DND-41 (cell line): Measurements from ENCODE around the gene PHACTR4.
"Not testable (repeated sequence)": the region's sequence is repeated elsewhere in the genome, so short reads cannot be mapped to it uniquely, and the experiment has no call there.

Experiments used
- ATAC-seq: fragments of 200-7000 bp; cut with Tn5 transposase; 3 replicates; pipeline ENCODE4 v1.9.1; 2021; ENCODE audit warnings: low read depth; ENCODE audit not compliant: insufficient read depth
- DNase-seq: peaks from one replicate; pipeline ENCODE4 v3.0.0-alpha.2; 2020
- H2AFZ ChIP-seq: 2 replicates; pipeline ENCODE4 v1.6.0; 2012; ENCODE audit warnings: low read depth, low read length
- H3K27ac ChIP-seq: 2 replicates; pipeline ENCODE4 v1.5.1; 2012; ENCODE audit warnings: low read length, inconsistent platforms
- H3K27me3 ChIP-seq: fragments of 200-600 bp; sonication (generic); 2 replicates; pipeline ENCODE4 v1.6.0; 2012; ENCODE audit warnings: low read length, mild to moderate bottlenecking, inconsistent platforms; ENCODE audit not compliant: insufficient read depth, poor library complexity
- H3K36me3 ChIP-seq: 2 replicates; pipeline ENCODE4 v1.5.1; 2012; ENCODE audit warnings: low read length, inconsistent platforms; ENCODE audit not compliant: insufficient read depth
- H3K4me1 ChIP-seq: 2 replicates; pipeline ENCODE4 v1.5.1; 2012; ENCODE audit warnings: mild to moderate bottlenecking, low read length; ENCODE audit not compliant: insufficient read depth
- H3K4me2 ChIP-seq: 2 replicates; pipeline ENCODE4 v1.6.0; 2012; ENCODE audit warnings: mild to moderate bottlenecking, moderate library complexity, low read length, inconsistent platforms; ENCODE audit not compliant: insufficient read depth
- H3K4me3 ChIP-seq, 2 experiments: fragments of 200-600 bp in 1 of 2; shearing (Covaris generic) in 1 of 2; 2 replicates each; pipeline ENCODE4 v1.5.1; 2012 to 2016; ENCODE audit warnings: inconsistent platforms in 2 of 2, low read length in 2 of 2, mild to moderate bottlenecking in 2 of 2, low read depth in 1 of 2, moderate library complexity in 1 of 2
- H3K79me2 ChIP-seq: 2 replicates; pipeline ENCODE4 v1.6.0; 2012; ENCODE audit warnings: low read length, inconsistent platforms; ENCODE audit not compliant: insufficient read depth
- H3K9ac ChIP-seq: 2 replicates; pipeline ENCODE4 v1.6.0; 2012; ENCODE audit warnings: low read depth, mild to moderate bottlenecking, inconsistent platforms, low read length, moderate library complexity
- H3K9me3 ChIP-seq: 2 replicates; pipeline ENCODE4 v1.5.1; 2012; ENCODE audit warnings: low read length, moderate library complexity, mild to moderate bottlenecking, inconsistent platforms; ENCODE audit not compliant: insufficient read depth, severe bottlenecking
- H4K20me1 ChIP-seq: 2 replicates; pipeline ENCODE4 v1.6.0; 2012; ENCODE audit warnings: low read length; ENCODE audit not compliant: insufficient read depth
- CTCF ChIP-seq: IDR thresholded peaks from 2 replicates; pipeline ENCODE4 v1.5.1; 2012; ENCODE audit warnings: borderline replicate concordance, low read length, moderate library complexity, mild to moderate bottlenecking; ENCODE audit not compliant: poor library complexity, severe bottlenecking; ENCODE audit errors: extremely low read depth
- EZH2 ChIP-seq: IDR thresholded peaks from 3 replicates; pipeline ENCODE4 v1.6.1; 2012; ENCODE audit warnings: borderline replicate concordance, low read depth, mild to moderate bottlenecking, moderate library complexity, low read length, inconsistent platforms; ENCODE audit not compliant: severe bottlenecking

The PHACTR4 gene

GRCh38 chr1:28537457-28538199 lies 168.1 kb downstream of the PHACTR4 start:
- Histone ChIP-seq H3K36me3 (peaks cover 49% of the 10 kb centered on the region), H3K27me3 (no peaks in the 10 kb centered on the region)
- no peak for TF ChIP-seq CTCF
- TF ChIP-seq EZH2 = no peak

GRCh38 chr1:28538286-28538685 lies 168.7 kb downstream of the PHACTR4 start:
- DNase-seq (no peak), ATAC-seq (no peak)
- Histone ChIP-seq H3K9me3 (no peaks in the 10 kb centered on the region), H3K27me3 (no peaks in the 10 kb centered on the region), H3K36me3 (peaks cover 46% of the 10 kb centered on the region), H3K4me1 (no peaks in the 10 kb centered on the region), H3K79me2 (no peaks in the 10 kb centered on the region), H3K4me3 (no peak overlapping the region), H3K4me2 (no peak overlapping the region), H3K9ac (no peak overlapping the region), H2AFZ (no peak overlapping the region), H4K20me1 (peaks cover 3% of the 10 kb centered on the region; the same call in 1 of the 2 replicates), H3K27ac (no peak overlapping the region)
- TF ChIP-seq EZH2 (no peak), CTCF (no peak)

More at GRCh38 chr1:28537457-28538199, 168.1 kb downstream of the PHACTR4 start:
- Histone ChIP-seq H4K20me1 (peaks cover 3% of the 10 kb centered on the region; the same call in 1 of the 2 replicates), H3K4me1 (no peaks in the 10 kb centered on the region), H3K9ac (no peak overlapping the region; the same call in 1 of the 2 replicates), H3K4me2 (no peak overlapping the region), H3K9me3 (no peaks in the 10 kb centered on the region), H3K27ac (no peak overlapping the region), H3K79me2 (no peaks in the 10 kb centered on the region), H3K4me3 (no peak overlapping the region), H2AFZ (no peak overlapping the region)
- DNase-seq (no peak), ATAC-seq (no peak)

- TF ChIP-seq CTCF (peak; percentile 33), EZH2 (no peak)
These were observed 171.1 kb downstream of the PHACTR4 start for GRCh38 chr1:28540651-28541050.

DNA sequence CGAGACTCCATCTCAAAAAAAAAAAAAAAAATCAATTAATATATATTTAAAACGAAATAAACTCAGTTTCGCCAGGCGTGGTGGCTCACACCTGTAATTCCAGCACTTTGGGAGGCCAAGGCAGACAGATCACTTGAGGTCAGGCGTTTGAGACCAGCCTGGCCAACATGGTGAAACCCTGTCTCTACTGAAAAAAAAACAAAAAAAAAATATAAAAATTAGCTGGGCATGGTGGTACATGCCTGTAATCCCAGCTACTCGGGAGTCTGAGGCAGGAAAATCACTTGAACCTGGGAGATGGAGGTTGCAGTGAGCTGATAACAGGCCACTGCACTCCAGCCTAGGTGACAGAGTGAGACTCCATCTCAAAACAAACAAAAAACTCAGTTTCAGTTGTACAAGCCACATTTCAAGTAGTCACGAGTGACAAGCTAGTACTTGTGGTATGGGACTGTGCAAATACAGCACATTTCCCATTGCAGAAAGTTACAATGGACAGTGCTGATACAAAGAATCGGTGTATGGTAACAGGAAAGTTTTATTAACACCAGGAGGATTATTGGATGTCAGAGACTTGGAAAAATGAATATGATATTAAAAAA lies 172.0 kb downstream of the PHACTR4 start:
- not testable (repeated sequence) for H3K9me3 ChIP-seq, H3K27ac ChIP-seq, H2AFZ ChIP-seq, H3K4me2 ChIP-seq, H3K9ac ChIP-seq, H4K20me1 ChIP-seq, H3K4me1 ChIP-seq, H3K79me2 ChIP-seq, H3K4me3 ChIP-seq, DNase-seq, H3K27me3 ChIP-seq
- 0 out of 3 replicates have a peak, but pooled peaks have one; percentile 16 for ATAC-seq
- H3K36me3 ChIP-seq = peaks cover 23% of the 10 kb centered on the region

More at GRCh38 chr1:28540651-28541050, 171.1 kb downstream of the PHACTR4 start:
- Histone ChIP-seq H2AFZ (no peak overlapping the region), H4K20me1 (no peaks in the 10 kb centered on the region), H3K9ac (no peak overlapping the region), H3K36me3 (peaks cover 32% of the 10 kb centered on the region), H3K4me3 (no peak overlapping the region), H3K27me3 (no peaks in the 10 kb centered on the region), H3K9me3 (no peaks in the 10 kb centered on the region), H3K79me2 (no peaks in the 10 kb centered on the region), H3K4me1 (no peaks in the 10 kb centered on the region), H3K27ac (no peak overlapping the region), H3K4me2 (no peak overlapping the region)
- ATAC-seq (no peak), DNase-seq (no peak)
